Neural progenitor cell (in vitro differentiated cells): Measurements from ENCODE around the gene CFDP1.

Source experiments
- CTCF ChIP-seq: fragments of 200-600 bp; sonication (generic); IDR thresholded peaks from 2 replicates; pipeline ENCODE4 v1.5.1; 2017; ENCODE audit warnings: antibody characterized with exemption, mild to moderate bottlenecking
- EZH2phosphoT487 ChIP-seq: fragments of 200-600 bp; sonication (generic); IDR thresholded peaks from 2 replicates; pipeline ENCODE4 v1.6.1; 2017; ENCODE audit warnings: antibody characterized with exemption

DNA sequence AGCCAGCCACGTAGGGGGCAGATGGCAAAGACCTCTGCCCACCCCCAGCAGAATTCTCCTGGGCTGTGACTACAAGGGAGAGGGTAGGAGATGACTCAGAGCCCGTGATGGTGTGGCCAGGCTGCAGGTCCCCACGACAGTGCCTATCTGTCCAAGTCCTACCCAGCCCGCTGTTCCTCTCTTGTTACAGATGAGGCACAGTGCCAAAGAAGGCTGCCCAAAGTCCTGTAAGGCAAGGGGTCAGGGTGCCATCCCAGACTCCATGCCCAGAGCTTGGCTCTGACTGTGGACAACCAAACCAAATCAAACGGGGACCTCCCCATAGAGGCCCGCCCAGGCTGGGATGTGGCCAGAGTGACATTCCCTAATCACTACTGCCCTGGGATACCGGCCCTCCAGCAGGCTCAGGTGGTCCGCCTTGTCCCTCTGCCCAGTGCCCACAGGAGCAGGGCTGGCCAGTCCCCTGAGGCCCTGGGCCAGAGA is 169.3 kb downstream of the CFDP1 start:
- TF ChIP-seq CTCF (no peak), EZH2phosphoT487 (no peak)
